ENCODE measurements around the gene LUZP2. TPM values are rescaled to one million over a fixed set of nuclear protein-coding genes. Genes with fewer than 3 reads are reported as not detected.

LUZP2 gene
- total RNA-seq, 1 experiment from 2014 or later: not detected

DNA sequence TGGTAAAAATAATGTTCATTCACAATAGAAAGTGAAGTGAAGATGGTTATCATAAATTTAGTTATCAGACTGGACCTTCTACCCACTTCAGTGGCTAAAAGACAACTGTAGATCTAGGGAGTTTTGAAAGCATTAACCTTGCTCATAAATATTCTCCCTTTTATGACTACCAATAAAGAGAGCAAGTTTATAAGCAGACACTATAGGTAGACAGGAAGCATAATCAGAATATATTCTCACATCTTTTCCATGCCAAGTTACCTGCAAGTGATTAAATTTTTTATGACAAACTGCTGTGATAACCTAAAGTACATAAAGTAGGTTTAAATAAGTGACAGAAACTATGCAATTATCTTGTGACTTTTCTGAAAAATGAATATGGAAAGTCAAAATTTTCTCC, 62.5 kb downstream of the LUZP2 start:
- H3K9me3 ChIP-seq: no peaks in the 10 kb centered on the region
- H3K9me3 Mint-ChIP-seq (ENCODE audit: unreplicated experiment): no peaks in the 10 kb centered on the region
- DNase-seq: no peak
- H3K36me3 ChIP-seq (ENCODE audit: control insufficient read depth, insufficient read depth, low read length): no peaks in the 10 kb centered on the region
- intact Hi-C loops (cut with micrococcal nuclease; ENCODE audit: unreplicated experiment): no loop called here
- POLR2A ChIA-PET: no interaction called here
- H3K4me3 ChIP-seq (ENCODE audit: low read depth, low read length): no peak overlapping the region
- peaks cover 4% of the 10 kb centered on the region for H3K36me3 Mint-ChIP-seq (ENCODE audit: insufficient read depth, unreplicated experiment)
- no TSS peak for BruUV-seq (replicated peaks)
- H3K4me1 ChIP-seq: no peaks in the 10 kb centered on the region
- H3K27me3 ChIP-seq (replicated peaks; ENCODE audit: control insufficient read depth, insufficient read depth, low read length): no peaks in the 10 kb centered on the region
- H3K27me3 Mint-ChIP-seq (ENCODE audit: insufficient read depth, unreplicated experiment): peaks cover 2% of the 10 kb centered on the region
- TF ChIP-seq, protein P1, sequence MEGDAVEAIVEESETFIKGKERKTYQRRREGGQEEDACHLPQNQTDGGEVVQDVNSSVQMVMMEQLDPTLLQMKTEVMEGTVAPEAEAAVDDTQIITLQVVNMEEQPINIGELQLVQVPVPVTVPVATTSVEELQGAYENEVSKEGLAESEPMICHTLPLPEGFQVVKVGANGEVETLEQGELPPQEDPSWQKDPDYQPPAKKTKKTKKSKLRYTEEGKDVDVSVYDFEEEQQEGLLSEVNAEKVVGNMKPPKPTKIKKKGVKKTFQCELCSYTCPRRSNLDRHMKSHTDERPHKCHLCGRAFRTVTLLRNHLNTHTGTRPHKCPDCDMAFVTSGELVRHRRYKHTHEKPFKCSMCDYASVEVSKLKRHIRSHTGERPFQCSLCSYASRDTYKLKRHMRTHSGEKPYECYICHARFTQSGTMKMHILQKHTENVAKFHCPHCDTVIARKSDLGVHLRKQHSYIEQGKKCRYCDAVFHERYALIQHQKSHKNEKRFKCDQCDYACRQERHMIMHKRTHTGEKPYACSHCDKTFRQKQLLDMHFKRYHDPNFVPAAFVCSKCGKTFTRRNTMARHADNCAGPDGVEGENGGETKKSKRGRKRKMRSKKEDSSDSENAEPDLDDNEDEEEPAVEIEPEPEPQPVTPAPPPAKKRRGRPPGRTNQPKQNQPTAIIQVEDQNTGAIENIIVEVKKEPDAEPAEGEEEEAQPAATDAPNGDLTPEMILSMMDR (IDR thresholded peaks at IDR 0.05; ENCODE audit: insufficient read depth in 1 of 2, low read depth in 1 of 2, low read length in 1 of 2, severe bottlenecking in 1 of 2, unreplicated experiment in 1 of 2): no peak
- H3K4me3 Mint-ChIP-seq (ENCODE audit: unreplicated experiment): no peak overlapping the region
- no peak overlapping the region for H3K27ac Mint-ChIP-seq (ENCODE audit: unreplicated experiment)
- no peaks in the 10 kb centered on the region for H3K4me1 Mint-ChIP-seq (ENCODE audit: low read depth, unreplicated experiment)
- CTCF ChIA-PET: no interaction called here

DNA sequence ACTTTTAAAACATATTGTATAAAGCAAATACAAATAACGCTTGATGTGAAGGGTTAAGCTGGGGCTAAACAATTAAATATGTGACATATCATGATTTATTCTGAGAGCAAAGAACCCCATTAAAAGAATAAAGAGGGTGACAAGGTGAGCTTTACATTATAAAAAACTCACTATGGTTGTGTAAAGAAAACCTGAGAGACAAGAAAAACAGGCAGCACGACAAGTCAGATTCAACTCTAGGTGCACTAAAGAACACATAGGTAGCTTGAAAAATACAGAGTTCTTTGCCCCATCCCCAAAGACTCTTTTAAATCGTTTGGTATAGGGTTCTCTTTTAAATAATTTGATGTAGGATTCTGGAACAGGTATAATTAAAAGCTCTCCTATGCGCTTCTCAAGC, 63.5 kb downstream of the LUZP2 start:
- BruUV-seq (replicated peaks): no TSS peak
- CTCF ChIA-PET: no interaction called here
- peaks cover 2% of the 10 kb centered on the region for H3K27me3 Mint-ChIP-seq (ENCODE audit: insufficient read depth, unreplicated experiment)

DNA sequence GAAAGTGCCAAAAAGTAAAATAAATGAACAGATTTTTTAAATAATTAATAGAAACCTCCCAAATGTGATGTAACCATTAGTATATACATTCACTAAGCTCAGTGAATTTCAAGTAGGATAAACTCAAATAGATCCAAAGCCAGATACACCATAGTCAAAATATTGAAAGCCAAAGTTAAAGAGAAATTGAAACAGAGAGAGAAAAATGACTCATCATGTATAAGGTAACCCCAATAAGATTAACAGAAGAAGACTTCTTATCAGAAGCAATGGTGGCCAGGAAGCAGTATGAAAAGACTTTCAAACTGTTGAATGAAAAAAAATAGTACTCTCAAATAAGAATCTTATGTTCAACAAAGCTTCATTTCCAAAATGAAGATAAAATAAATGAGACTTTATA, 70.5 kb downstream of the LUZP2 start:
- no peaks in the 10 kb centered on the region for H3K36me3 Mint-ChIP-seq (ENCODE audit: insufficient read depth, unreplicated experiment)
- CTCF ChIA-PET: no interaction called here
- no peak overlapping the region for H3K27ac Mint-ChIP-seq (ENCODE audit: unreplicated experiment)
- H3K9me3 Mint-ChIP-seq (ENCODE audit: unreplicated experiment): no peaks in the 10 kb centered on the region
- TF ChIP-seq, protein P1 (IDR thresholded peaks at IDR 0.05; ENCODE audit: insufficient read depth in 1 of 2, low read depth in 1 of 2, low read length in 1 of 2, severe bottlenecking in 1 of 2, unreplicated experiment in 1 of 2): no peak
- Histone ChIP-seq H3K27me3 (replicated peaks; ENCODE audit: control insufficient read depth, insufficient read depth, low read length) (no peaks in the 10 kb centered on the region), H3K4me1 (no peaks in the 10 kb centered on the region), H3K9me3 (no peaks in the 10 kb centered on the region), H3K36me3 (ENCODE audit: control insufficient read depth, insufficient read depth, low read length) (no peaks in the 10 kb centered on the region), H3K4me3 (ENCODE audit: low read depth, low read length) (no peak overlapping the region)
- BruUV-seq (replicated peaks): no TSS peak
- DNase-seq: no peak
- H3K27me3 Mint-ChIP-seq (ENCODE audit: insufficient read depth, unreplicated experiment): peaks cover 3% of the 10 kb centered on the region
- POLR2A ChIA-PET: no interaction called here
- H3K4me1 Mint-ChIP-seq (ENCODE audit: low read depth, unreplicated experiment): no peaks in the 10 kb centered on the region
- H3K4me3 Mint-ChIP-seq (ENCODE audit: unreplicated experiment): no peak overlapping the region
- intact Hi-C loops (cut with micrococcal nuclease; ENCODE audit: unreplicated experiment): no loop called here

More for the DNA sequence above, 63.5 kb downstream of the LUZP2 start:
- Histone ChIP-seq H3K36me3 (ENCODE audit: control insufficient read depth, insufficient read depth, low read length) (no peaks in the 10 kb centered on the region), H3K9me3 (no peaks in the 10 kb centered on the region), H3K4me3 (ENCODE audit: low read depth, low read length) (no peak overlapping the region), H3K27me3 (replicated peaks; ENCODE audit: control insufficient read depth, insufficient read depth, low read length) (no peaks in the 10 kb centered on the region), H3K4me1 (no peaks in the 10 kb centered on the region)
- no peak overlapping the region for H3K27ac Mint-ChIP-seq (ENCODE audit: unreplicated experiment)
- no peak for DNase-seq
- H3K9me3 Mint-ChIP-seq (ENCODE audit: unreplicated experiment): no peaks in the 10 kb centered on the region
- POLR2A ChIA-PET: no interaction called here
- no peaks in the 10 kb centered on the region for H3K4me1 Mint-ChIP-seq (ENCODE audit: low read depth, unreplicated experiment)
- peaks cover 4% of the 10 kb centered on the region for H3K36me3 Mint-ChIP-seq (ENCODE audit: insufficient read depth, unreplicated experiment)
- TF ChIP-seq, protein P1 (IDR thresholded peaks at IDR 0.05; ENCODE audit: insufficient read depth in 1 of 2, low read depth in 1 of 2, low read length in 1 of 2, severe bottlenecking in 1 of 2, unreplicated experiment in 1 of 2): no peak
- intact Hi-C loops (cut with micrococcal nuclease; ENCODE audit: unreplicated experiment): no loop called here
- H3K4me3 Mint-ChIP-seq (ENCODE audit: unreplicated experiment): no peak overlapping the region

Measured in Caco-2 (cell line).